Esophagus muscularis mucosa (tissue), 4 donors: ENCODE results near the gene TNFRSF19. TPM values are rescaled to one million over a fixed set of nuclear protein-coding genes. Genes with fewer than 3 reads are reported as not detected.

Experiments used
- DNase-seq: peaks from one replicate; pipeline ENCODE4 v3.0.0-alpha.2; 2017; ENCODE audit errors: extremely low spot score
- H3K27ac ChIP-seq, 4 donors: fragments of 200-600 bp; sonication (generic); replicated peaks in 1 of 4; 1 replicate in 3 of 4; 2 replicates in 1 of 4; pipeline ENCODE4 v1.5.1; 2016 to 2019; ENCODE audit warnings: mild to moderate bottlenecking in 1 of 4
- H3K27me3 ChIP-seq, 4 donors: fragments of 200-600 bp; sonication (generic); one replicate each; pipeline versions ENCODE4 v1.5.1 to v1.6.0; 2016 to 2019
- H3K36me3 ChIP-seq, 4 donors: fragments of 200-600 bp; sonication (generic); one replicate each; pipeline ENCODE4 v1.5.1; 2016 to 2019
- H3K4me1 ChIP-seq, 4 donors: fragments of 200-600 bp; sonication (generic); one replicate each; pipeline ENCODE4 v1.5.1; 2016 to 2019
- H3K4me3 ChIP-seq, 4 donors: fragments of 200-600 bp; sonication (generic); 1 replicate in 2 of 4; 2 replicates in 2 of 4; pipeline ENCODE4 v1.5.1; 2016 to 2019; ENCODE audit warnings: mild to moderate bottlenecking in 4 of 4, moderate library complexity in 1 of 4
- H3K9me3 ChIP-seq, 4 donors: fragments of 200-600 bp; sonication (generic); 1 replicate in 3 of 4; 2 replicates in 1 of 4; pipeline ENCODE4 v1.5.1; 2016 to 2019
- CTCF ChIP-seq, 3 experiments: fragments of 200-600 bp in 2 of 3; fragments of 450-650 bp in 1 of 3; sonication (generic) in 2 of 3; IDR thresholded peaks; one replicate each; pipeline ENCODE4 v1.5.1; 2017 to 2019; ENCODE audit warnings: antibody characterized with exemption in 3 of 3, mild to moderate bottlenecking in 2 of 3, moderate library complexity in 1 of 3
- EP300 ChIP-seq: sonication (generic); formaldehyde crosslinking; IDR thresholded peaks from one replicate; pipeline ENCODE4 v1.6.1; 2017; ENCODE audit warnings: antibody characterized with exemption
- POLR2A ChIP-seq: fragments of 450-650 bp; IDR thresholded peaks from one replicate; pipeline ENCODE4 v1.6.1; 2017; ENCODE audit warnings: antibody characterized with exemption, moderate library complexity, mild to moderate bottlenecking, low read depth
- POLR2AphosphoS5 ChIP-seq, 2 donors: sonication (generic); formaldehyde crosslinking; IDR thresholded peaks; one replicate each; pipeline ENCODE4 v1.6.1; 2017; ENCODE audit warnings: antibody characterized with exemption in 2 of 2
- whole genome bisulfite sequencing: methylation state at CpG from one replicate; pipeline ENCODE4 v1.1.5; 2018; 5-methylcytosine and 5-hydroxymethylcytosine counted together
- intact Hi-C: fragments of 100-400 bp; cut with DNase I; formaldehyde crosslinking; loops from one replicate; pipeline ENCODE4 v1.15.1; 2023
- total RNA-seq, 4 donors: library from RNA; depleted of rRNA; stranded (reverse); fragments of >200 nt; gene quantifications; one replicate each; pipeline versions ENCODE4 v1.1.0 to v1.2.1, GENCODE V29; 2016

TNFRSF19 gene
- total RNA-seq, 4 donors from 2014 or later, result 3.2 to 5.6 (median 5.0) TPM

- DNase-seq, result no peak
- no peaks in the 10 kb centered on the region for H3K36me3 ChIP-seq
- peak overlapping the region; percentile 51 to 65 (median 60) for H3K27ac ChIP-seq
- WGBS, result 42% methylated on average over 2 of the region's 2 CpGs
- intact Hi-C loops, result no loop called here
- H3K4me3 ChIP-seq, result peak overlapping the region; percentile 31 to 49 (median 36)
- H3K4me1 ChIP-seq, result peaks cover 0 to 22% (median 19%) of the 10 kb centered on the region in 4 donors
- no peaks in the 10 kb centered on the region for H3K27me3 ChIP-seq
- no peaks in the 10 kb centered on the region for H3K9me3 ChIP-seq
- TF ChIP-seq POLR2AphosphoS5 (IDR thresholded peaks at IDR 0.05) (no peak), EP300 (no peak), CTCF (IDR thresholded peaks at IDR 0.05) (peak in 1 of 3 experiments; percentile 40), POLR2A (no peak)
These were observed 706 bp downstream of the TNFRSF19 start for GRCh38 chr13:23570921-23571315.

GRCh38 chr13:23571431-23571830 lies 1.2 kb downstream of the TNFRSF19 start:
- intact Hi-C loops, result no loop called here
- Histone ChIP-seq H3K27ac (peak overlapping the region; percentile 6 to 65 (median 58)), H3K9me3 (no peaks in the 10 kb centered on the region), H3K36me3 (no peaks in the 10 kb centered on the region), H3K4me3 (peak overlapping the region; percentile 31 to 49 (median 36)), H3K4me1 (peaks cover 0 to 22% (median 19%) of the 10 kb centered on the region in 4 donors), H3K27me3 (no peaks in the 10 kb centered on the region)
- TF ChIP-seq POLR2A, result no peak
- TF ChIP-seq CTCF (IDR thresholded peaks at IDR 0.05), result no peak
- no peak for DNase-seq
- 39% methylated on average over 2 of the region's 2 CpGs for WGBS

GRCh38 chr13:23572836-23573235 lies 2.6 kb downstream of the TNFRSF19 start:
- Histone ChIP-seq H3K27ac (no peak overlapping the region), H3K4me1 (peaks cover 0 to 22% (median 21%) of the 10 kb centered on the region in 4 donors), H3K36me3 (no peaks in the 10 kb centered on the region), H3K9me3 (no peaks in the 10 kb centered on the region), H3K27me3 (no peaks in the 10 kb centered on the region), H3K4me3 (no peak overlapping the region)
- intact Hi-C loops, result no loop called here
- DNase-seq, result no peak
- 59% methylated on average over 1 of the region's 1 CpG for WGBS
- no peak for TF ChIP-seq POLR2AphosphoS5 (IDR thresholded peaks at IDR 0.05)
- no peak for TF ChIP-seq EP300
- TF ChIP-seq CTCF (IDR thresholded peaks at IDR 0.05), result no peak
- no peak for TF ChIP-seq POLR2A

- DNase-seq, result no peak
- H3K36me3 ChIP-seq, result no peaks in the 10 kb centered on the region
- no peaks in the 10 kb centered on the region for H3K9me3 ChIP-seq
- H3K4me3 ChIP-seq, result no peak overlapping the region
- no peak for TF ChIP-seq POLR2A
- TF ChIP-seq EP300, result no peak
- TF ChIP-seq CTCF (IDR thresholded peaks at IDR 0.05), result no peak
- TF ChIP-seq POLR2AphosphoS5 (IDR thresholded peaks at IDR 0.05), result no peak
- no peak overlapping the region for H3K27ac ChIP-seq
- H3K4me1 ChIP-seq, result peaks cover 0 to 36% (median 29%) of the 10 kb centered on the region in 4 donors
- WGBS, result 48% methylated on average over 3 of the region's 3 CpGs
- H3K27me3 ChIP-seq, result peaks cover 0 to 3% (median 0%) of the 10 kb centered on the region in 4 donors
- intact Hi-C loops, result loop anchor here (5.0 kb wide), 1 partner anchor 298 kb away; no protein-coding TSS in a partner anchor
These were observed 4.4 kb downstream of the TNFRSF19 start for GRCh38 chr13:23574421-23575145.
